SK-N-SH (cell line): ENCODE results near the gene AAMDC.

ENCODE experiments used
- EZH2phosphoT487 ChIP-seq: fragments of 200-600 bp; sonication (generic); IDR thresholded peaks from 2 replicates; pipeline ENCODE4 v1.6.1; 2017; ENCODE audit warnings: low read depth, mixed run types, mild to moderate bottlenecking, antibody characterized with exemption, moderate library complexity, borderline replicate concordance
- SIN3A ChIP-seq: IDR thresholded peaks from 2 replicates; pipeline ENCODE4 v1.6.1; 2012; ENCODE audit warnings: low read depth, mild to moderate bottlenecking, low read length, moderate library complexity, borderline replicate concordance
- TEAD4 ChIP-seq: IDR thresholded peaks from 2 replicates; pipeline ENCODE4 v1.4.0; 2012; ENCODE audit warnings: mild to moderate bottlenecking, borderline replicate concordance; ENCODE audit not compliant: insufficient read depth
- TF ChIP-seq, protein P1 (sequence below): fragments of 200-600 bp; sonication (generic); IDR thresholded peaks from 2 replicates; pipeline ENCODE4 v1.6.1; 2017; ENCODE audit warnings: antibody characterized with exemption, mild to moderate bottlenecking, moderate library complexity
- TF ChIP-seq, protein P2 (sequence below): IDR thresholded peaks from 2 replicates; pipeline ENCODE4 v1.4.0; 2012; ENCODE audit warnings: low read depth

DNA sequence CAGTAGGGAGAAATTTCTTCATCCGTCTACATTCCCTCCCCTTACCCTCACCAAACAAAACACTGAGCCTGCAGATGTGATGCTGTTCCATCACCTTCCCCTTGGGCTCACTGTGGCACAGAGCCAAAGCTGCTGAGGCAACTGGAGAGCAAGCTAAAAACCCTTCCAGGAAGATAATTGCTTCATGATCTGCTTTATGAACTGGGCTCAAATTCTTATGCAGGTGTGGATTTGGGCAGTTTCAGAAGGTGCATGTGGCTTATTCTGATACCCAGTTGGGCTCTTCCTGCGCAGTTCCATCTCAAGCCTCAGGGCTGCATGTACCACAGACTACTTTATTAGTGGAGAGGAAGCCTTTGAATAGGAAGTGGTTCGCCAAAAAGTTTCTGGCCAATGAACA lies 58.3 kb downstream of the AAMDC start:
- TF ChIP-seq SIN3A (no peak), TEAD4 (no peak), EZH2phosphoT487 (no peak)
- TF ChIP-seq, protein P1, sequence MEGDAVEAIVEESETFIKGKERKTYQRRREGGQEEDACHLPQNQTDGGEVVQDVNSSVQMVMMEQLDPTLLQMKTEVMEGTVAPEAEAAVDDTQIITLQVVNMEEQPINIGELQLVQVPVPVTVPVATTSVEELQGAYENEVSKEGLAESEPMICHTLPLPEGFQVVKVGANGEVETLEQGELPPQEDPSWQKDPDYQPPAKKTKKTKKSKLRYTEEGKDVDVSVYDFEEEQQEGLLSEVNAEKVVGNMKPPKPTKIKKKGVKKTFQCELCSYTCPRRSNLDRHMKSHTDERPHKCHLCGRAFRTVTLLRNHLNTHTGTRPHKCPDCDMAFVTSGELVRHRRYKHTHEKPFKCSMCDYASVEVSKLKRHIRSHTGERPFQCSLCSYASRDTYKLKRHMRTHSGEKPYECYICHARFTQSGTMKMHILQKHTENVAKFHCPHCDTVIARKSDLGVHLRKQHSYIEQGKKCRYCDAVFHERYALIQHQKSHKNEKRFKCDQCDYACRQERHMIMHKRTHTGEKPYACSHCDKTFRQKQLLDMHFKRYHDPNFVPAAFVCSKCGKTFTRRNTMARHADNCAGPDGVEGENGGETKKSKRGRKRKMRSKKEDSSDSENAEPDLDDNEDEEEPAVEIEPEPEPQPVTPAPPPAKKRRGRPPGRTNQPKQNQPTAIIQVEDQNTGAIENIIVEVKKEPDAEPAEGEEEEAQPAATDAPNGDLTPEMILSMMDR = no peak
- TF ChIP-seq, protein P2, sequence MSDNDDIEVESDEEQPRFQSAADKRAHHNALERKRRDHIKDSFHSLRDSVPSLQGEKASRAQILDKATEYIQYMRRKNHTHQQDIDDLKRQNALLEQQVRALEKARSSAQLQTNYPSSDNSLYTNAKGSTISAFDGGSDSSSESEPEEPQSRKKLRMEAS = no peak
